Measurements from ENCODE around the gene UBAC1.
"Not testable (repeated sequence)": the region's sequence is repeated elsewhere in the genome, so short reads cannot be mapped to it uniquely, and the experiment has no call there.

The UBAC1 gene

DNA sequence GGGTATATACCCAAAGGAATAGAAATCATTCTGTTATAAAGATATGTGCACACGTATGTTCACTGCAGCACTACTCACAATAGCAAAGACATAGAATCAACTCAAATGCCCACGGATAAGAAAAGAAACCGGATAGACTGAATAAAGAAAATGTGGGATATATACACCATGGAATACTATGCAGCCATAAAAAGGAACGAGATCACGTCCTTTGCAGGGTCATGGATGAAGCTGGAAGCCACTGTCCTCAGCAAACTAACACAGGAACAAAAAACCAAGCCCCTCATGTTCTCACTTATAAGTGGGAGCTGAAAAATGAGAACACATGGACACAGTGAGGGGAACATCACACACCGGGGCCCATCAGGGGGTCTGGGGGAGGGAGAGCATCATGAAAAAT, 17.6 kb downstream of the UBAC1 start:
- H3K4me3 ChIP-seq (ENCODE audit: low read depth, low read length): not testable (repeated sequence)

DNA sequence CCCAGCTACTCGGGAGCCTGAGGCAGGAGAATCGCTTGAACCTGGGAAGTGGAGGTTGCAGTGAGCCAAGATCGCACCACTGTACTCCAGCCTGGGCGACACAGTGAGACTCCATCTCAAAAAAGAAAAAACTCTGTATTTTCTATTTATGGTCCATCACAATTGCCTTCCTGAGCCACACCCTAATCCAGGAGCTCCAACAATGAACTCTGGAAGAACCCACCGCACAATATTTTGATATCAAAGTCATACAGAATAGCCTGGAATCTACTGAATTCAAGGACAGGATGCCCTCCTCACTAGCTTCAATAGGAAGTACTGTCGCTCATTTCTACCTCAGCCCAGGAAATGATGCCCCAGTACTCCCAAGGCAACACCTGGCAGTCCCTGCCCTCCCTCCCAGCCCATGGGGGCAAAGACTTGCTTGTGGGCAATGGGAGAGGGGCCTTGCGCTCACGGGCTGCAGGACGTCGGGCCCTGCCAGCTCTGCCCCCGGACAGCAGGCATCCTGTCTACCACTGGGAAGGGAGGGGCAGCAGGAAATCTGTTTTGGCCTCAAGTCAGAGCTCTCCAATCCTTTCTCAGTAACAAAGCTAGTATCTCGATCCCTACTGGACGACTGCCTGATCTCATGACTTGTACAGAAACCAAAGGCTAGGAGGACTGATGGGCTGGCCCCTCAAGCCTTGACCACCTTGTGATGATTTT, 19.7 kb downstream of the UBAC1 start:
- H3K4me3 ChIP-seq (ENCODE audit: low read depth, low read length): no peak overlapping the region

DNA sequence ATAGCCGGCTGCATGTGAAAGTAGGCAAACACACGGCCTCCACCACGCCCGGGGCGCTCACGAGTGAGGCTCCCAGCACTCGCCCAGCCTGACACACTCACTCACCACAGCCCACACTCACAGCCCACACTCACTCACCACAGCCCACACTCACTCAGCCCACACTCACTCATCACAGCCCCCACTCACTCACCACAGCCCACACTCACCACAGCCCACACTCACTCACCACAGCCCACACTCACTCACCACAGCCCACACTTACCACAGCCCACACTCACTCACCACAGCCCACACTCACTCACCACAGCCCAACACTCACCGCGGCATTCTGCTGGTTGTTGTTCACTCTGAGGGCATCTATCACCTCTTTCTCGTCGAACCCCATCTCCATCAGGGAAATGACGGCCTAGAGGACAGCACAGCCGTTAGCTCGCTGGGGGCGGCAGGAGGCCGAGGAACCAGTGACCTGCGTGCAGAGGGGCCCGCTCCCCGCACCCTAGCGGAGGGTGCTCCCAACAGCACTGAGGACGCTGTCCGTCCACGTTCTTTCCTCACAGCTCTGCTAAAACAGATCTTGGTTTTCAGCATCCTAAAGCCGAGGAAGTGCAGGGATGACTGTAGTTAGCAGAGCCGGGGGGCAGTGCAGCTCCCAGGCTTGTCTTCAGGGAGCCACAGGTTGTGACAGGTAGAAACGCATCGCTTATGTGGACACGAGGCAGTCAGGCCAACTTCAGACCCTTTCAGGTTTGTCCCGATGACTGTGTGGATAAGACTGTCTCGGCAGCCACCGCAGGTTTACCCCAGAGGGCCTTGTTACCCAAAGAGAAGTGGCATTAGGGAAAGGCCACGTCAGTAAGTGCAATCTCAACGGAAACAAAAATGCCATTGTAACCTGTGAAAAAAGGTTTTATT, 21.6 kb downstream of the UBAC1 start:
- H3K4me3 ChIP-seq (ENCODE audit: low read depth, low read length): no peak overlapping the region

DNA sequence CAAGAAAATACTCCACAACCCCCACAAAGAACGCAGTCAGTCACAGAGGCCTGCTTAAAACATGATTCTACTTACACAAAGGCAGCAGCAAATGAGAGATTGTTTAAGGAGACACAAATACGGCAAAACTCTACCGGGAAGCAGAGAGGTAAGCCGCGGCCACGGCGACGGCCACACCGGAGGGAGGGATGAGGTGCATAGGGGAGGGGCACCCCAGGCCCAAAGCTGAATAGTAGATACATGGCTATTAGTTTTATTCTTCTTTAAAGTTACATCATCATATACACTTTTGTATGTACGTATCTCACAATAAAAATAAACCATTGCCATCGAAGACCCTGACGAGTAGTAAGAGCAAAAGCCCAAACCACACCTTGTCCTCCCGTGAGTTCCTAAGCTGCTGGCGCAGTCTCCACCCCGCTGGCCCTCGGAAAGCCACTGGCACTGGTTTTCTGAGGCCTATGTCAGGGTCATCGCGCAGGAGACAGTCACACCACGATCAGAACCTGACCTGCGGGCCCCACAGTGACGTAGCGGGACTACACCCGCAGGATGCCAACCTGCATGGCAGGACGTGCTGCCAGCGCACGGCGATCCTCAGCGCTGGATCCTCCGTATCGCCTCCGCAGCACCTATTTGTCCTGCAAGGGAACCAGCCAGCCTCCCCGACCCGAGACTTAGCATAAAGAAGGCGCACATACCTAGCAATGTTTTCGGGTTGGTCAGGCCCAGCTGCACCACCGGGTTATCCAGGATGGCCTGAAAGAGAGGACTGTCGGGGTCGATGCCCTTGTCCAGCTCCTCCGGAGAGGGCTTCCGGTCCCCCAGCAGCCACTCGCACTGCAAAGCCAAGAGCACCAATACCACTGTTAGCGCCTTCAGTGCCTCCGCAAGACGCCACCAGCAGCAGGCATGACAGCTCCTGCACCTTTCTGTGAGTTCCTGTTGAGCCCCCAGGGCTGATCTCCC, 23.4 kb downstream of the UBAC1 start:
- H3K4me3 ChIP-seq (ENCODE audit: low read depth, low read length): no peak overlapping the region

DNA sequence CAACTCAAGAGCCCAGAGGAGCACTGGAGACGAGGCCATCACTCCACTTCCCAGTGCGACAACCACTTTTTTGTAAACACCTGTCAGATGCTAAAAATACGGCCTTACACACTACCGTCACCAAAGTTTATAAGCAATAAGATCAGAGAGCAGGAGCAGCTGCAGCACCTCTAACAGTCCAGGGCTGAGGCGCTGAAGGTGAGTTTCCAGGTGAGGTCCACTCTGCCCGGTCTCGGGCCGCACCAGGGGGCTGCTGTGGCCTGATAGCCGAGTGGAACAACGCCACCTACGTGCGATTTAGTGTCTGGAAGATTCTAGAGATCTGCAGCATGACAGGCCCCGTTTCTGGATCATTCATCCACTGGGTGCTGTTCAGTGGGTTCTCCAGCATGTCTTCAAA, 28.1 kb downstream of the UBAC1 start:
- no peak overlapping the region for H3K4me3 ChIP-seq (ENCODE audit: low read depth, low read length)

DNA sequence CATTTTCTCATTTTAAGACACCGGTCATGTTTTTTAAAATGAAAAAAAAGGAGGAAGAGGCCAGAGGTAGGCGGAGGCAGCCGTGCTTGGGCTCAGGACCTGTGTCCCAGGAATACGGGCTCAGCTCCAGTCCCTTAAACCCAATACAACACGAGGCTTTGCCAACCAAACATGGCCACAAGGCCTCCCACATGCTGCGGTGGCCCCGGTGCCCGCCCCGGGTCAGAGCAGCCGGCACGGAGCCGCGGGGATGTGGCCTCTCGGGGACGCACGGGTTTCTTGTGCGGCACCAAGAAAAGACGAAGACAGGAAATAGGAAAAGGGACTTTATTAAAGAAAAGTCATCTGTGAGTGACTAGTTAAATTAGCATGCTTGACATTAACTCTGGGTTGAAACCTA, 28.5 kb downstream of the UBAC1 start:
- H3K4me3 ChIP-seq (ENCODE audit: low read depth, low read length): no peak overlapping the region

DNA sequence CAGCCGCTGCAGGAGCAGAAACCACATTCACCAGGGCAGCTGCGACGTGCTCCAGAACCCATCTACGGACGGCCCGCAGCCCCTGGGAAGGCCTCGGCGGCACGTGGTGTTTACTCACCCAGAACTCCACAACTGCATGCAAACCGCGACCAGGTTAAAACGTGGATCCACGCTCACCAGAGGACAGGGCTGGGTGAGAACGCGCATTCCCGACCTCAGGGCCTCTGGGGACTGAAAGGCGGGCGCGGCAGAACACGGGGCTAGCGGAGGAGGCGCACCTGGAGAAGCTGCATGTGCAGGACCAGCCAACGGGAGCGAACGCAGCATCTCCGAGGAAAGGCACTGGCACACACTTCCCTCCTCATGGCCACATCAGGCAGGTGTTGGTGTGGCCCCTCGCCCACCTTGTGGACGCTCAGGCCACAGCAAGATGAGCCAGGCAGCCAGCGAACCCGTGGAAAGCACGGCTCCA, 29.8 kb downstream of the UBAC1 start:
- H3K4me3 ChIP-seq (ENCODE audit: low read depth, low read length): no peak overlapping the region

DNA sequence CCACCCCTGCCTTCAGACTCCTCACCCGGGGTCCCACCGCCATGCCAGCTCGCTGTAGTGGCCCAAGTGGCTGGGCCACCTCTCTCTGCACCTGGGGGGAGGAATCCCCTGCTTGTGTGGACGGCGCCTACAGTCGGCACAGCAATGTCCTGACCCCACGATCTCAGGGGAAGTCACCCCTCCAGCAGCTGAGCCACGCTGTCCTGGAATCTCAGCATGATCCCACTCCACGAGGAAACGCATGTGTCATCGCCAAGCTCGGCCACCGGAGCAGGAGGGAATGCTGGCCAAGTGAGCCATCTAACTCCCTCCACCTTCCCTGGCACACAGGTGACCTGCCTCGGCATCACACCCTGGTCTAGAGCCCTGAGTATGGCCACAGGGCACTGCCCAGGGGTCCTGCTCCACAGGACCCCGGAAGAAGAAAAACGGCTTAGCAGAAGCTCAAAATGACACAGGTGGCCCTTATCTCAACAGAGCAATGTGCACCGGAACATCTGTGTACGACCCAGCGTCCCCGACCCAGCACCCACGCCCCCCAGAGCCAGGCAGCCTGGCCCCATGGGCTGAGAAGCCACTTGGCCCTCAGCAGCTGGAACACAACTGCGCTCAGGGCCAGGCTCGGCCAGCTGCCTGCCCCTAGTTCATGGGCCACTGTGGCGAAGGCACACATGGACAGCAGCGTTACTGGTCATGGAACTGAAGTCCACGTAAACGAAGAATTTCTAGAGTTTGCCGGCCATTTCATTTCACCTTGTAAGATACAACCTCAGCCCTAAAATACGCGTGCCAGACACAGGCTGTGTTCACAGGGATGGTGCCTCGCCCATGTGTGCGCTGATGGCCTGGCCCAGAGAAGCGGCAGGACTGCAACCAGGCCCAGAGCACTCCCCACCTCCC, 30.5 kb downstream of the UBAC1 start:
- H3K4me3 ChIP-seq (ENCODE audit: low read depth, low read length): no peak overlapping the region

DNA sequence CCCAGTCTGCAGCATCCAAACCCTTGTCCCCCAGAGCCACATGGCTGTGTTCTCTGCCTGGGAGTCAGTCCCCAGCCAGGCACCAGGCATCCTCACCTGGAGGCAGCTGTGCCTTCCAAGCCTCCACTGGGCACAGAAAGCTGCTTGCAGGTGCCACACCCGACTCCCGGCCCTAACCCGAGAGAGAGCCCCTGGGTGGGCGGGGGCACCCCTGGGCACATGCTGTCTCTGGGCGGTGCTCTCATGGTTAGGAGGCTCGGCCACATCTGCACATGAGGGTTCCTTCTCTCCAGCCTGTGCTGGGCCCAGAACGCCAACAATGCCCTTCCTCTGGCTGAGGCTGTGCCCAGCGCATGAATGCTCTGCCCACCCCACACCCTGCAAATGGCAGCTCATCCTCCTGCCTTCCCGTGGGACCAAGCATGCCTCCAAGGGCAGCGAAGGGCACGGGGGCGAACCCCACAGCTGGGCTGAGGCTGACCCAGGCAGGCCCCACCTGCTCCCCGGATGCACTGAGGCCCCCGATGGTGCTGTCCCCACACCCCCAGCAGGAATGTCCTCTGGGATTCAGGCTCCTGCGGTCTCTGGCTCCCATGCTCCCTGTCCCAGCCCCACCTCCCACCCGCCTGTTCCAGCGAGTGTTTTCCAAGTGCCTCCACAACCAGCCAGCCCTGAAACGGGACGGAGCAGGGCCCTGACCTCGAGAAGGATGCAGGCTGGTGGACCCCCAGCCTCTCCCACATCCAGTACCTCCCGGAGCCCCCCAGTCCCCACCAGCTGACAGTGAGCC, 31.3 kb downstream of the UBAC1 start:
- H3K4me3 ChIP-seq (ENCODE audit: low read depth, low read length): no peak overlapping the region

DNA sequence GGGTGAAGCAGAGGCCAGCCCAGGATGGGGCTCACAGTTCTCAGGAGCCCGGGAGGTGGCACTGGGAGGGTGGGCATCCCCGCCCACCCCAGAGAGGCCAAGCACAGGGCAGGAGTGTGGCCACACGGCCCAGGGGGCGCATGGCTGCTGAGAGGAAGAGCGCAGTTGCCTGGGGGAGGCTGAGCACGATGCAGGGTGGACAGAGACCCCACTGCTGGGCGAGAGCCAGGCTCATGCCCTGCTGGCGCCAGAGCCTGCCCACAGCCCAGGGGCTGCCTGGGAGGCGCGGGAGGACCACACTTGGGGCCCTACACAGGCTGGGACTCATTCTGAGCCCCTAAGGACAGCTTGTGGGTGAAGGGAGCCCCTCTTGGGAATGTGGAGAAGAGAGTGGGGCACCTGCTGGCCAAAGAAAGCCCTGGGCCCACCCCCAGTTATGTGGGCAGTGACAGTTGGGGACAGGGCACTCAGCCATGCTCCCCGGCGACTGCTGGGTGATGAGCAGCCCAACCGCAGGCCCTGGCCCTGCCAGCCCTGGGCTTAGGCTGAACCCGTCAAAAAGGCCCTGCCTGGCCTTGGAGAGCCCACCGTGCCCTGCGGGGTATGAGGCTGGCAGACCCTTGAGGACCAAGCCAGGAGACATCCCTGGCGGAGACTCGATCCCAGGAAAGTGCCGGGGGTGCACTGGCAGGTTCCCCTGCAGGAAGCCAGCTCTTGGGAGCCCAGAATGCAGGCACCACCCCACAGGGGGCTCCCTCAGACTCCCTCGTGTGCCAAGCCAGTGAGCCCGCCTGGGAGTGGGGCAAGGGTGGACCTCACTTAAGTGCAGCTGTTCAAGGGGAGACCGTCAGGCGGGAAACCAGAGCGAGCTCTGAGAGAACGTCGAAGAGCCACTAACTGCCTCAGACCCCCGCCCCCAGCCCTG, 32.2 kb downstream of the UBAC1 start:
- no peak overlapping the region for H3K4me3 ChIP-seq (ENCODE audit: low read depth, low read length)

DNA sequence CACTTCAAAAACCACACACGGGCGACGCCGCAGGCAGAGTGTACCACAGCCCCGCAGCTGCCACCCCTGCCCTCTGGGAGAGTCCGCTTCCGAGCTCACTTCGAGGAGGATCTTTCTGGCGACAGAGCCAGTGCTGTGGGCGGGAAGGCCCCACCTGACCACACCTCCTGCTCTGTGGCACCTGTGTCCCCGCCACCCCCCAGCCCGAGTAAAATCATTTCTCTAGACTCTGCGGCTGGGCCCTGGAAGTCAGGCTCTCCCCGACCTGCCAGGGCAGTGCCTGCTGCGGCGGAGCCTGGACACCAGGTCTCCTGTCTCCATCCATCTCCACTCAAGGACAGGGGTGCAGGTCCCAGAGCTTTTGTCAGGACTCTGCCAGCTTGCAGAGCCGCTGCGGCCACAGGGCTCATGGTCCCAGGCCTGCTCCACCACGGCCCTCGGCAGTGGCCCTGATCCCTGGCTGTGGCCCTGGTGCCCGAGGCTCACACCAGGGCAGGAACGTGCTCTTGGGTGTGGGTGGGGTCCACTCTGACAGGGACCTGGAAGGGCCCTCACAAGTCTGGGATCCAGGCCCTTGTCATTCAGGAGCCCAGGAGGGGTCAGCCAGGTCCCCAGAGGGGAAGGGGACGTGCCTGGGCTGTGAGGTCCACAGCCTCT, 33.0 kb downstream of the UBAC1 start:
- H3K4me3 ChIP-seq (ENCODE audit: low read depth, low read length): no peak overlapping the region

DNA sequence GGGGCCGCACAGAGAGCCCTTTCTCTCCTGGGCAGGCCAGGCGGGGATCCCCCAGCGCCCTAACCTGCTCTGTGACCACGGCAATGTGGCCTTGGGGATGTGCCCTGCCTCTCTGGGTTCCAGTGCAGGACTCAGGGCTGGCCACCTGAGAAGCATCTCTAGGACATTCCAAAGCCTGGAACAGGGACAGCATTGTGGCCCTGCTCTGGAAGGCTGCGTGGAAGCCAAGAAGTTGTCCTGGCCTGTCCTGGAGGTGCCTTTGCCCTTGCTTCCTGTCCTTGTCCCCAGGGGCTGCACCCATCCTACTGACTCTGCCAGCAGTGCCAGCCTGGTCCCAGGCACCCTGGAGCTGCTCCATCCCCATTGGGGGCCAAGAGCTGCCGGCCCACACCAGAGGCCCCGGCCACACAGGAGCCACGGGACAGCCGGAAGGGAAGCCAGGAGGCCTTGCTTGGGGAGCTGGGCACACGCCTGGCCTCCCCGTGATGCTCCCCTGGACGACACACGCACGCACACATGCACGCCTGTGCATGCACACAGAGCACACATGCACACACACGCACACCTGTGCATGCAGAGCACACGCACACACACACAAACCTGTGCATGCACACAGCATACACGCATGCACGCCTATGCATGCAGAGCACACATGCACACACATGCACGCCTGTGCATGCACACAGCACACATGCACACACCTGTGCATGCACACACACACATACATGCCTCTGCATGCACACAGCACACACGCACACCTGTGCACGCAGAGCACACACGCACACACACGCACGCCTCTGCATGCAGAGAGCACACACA, 33.8 kb downstream of the UBAC1 start:
- no peak overlapping the region for H3K4me3 ChIP-seq (ENCODE audit: low read depth, low read length)

DNA sequence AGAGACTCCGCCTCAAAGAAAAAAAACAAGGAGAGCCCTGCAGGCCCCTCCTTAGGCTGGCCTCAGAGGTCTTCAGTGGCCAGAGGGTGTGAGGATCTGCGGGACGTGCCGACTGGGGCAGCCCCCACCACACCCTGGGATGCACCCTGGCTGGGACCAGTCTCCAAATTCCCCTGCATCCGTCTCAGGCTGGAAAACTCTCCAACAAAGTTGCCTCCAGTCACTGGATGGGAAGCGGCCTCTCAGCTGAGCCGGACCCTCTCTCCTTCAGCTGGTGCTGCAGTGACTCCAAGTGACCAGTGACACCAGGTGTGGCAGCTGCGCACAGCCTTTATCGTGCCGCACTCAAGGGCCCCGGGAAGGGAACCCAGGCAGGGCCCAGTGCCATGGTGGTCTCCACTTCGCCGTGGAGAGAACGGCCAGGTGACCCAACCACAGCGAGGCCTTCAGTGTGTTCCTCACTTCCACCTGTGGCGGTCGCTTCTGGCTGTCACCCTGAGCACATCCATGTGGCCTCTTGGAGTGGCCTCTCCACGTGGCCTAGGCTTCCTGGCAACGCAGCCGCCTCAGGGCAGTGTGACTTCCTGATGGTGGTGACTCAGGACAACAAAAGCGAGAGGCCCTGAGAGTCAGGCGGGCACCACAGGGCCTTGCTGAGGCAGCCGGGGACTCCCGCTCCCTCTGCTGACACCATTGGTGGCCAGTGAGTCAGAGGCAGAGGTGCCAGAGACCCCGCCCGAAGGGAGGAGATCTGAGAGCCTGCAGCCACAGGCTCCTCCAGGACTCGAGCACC, 34.6 kb downstream of the UBAC1 start:
- no peak overlapping the region for H3K4me3 ChIP-seq (ENCODE audit: low read depth, low read length)

DNA sequence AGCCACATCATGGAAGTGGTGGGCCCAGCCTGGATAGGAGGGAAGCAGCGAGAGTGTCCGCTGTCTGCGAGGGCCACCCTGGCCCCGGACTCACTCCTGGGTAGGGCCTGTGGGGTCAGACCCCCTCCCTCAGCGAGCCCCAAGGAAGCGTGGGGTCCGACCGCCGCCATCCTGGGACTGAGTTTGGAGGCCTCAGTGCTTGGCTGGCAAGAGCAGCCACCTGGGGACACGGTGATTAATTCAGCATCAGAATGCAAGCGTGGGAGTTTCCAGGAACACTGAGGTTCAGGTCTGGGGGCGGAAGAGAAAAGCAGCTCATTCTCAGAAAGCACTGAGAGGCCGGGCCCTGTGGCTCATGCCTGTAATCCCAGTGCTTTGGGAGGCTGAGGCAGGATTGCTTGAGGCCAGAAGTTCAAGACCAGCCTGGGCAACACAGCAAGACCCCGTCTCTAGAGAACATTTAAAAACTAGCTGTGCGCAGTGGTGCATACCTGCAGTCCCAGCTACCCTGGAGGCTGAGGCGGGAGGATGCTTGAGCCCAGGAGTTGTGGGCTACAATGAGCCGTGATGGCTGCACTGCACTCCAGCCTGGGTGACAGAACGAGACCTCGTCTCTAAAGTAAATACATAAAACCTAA, 35.6 kb downstream of the UBAC1 start:
- no peak overlapping the region for H3K4me3 ChIP-seq (ENCODE audit: low read depth, low read length)

DNA sequence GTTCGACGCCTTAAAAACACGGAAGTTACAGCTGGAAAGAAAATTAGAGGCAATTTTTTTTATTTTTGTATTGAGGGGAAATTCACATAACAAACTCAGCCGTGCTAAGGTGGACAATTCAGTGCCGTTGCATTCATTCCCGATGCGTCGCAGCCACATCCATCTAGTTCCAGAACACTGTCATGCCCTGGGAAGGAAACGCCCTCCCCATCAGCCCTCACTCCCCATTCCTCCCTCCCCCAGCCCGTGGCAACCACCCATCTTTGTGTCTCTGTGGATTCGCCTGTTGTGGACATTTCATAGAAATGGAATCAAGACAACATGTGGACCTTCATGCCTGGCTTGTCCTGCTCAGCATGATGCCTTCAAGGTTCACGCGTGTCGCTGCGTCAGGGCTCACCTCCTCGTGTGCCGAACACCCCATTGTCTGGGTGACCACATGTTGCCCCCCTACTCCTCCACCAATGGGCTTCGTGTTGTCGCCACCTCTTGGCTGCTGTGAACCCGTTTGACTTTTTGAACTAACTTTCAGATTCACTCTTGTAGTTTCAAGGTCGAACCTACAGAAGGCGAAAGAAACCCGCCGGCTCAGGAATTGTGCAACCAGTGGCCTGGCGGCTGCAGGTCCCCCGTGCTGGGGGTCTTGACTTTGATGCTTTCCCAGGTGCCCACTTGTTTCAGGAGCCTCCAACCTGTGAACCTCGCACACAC, 36.4 kb downstream of the UBAC1 start:
- no peak overlapping the region for H3K4me3 ChIP-seq (ENCODE audit: low read depth, low read length)

Data from iPS-11a (cell line).